Endothelial cell of umbilical vein (primary cell): Measurements from ENCODE around the gene RELN. TPM values are rescaled to one million over a fixed set of nuclear protein-coding genes. Genes with fewer than 3 reads are reported as not detected.

Source experiments
- BruUV-seq: library from RNA; stranded (reverse); fragments of 400-500 nt; replicated peaks from 2 replicates; lab custom pipeline; 2021; lab: Mats Ljungman, UMichigan
- CTCF ChIA-PET: fragments of 300-600, 350-600 bp; sonication (Branson Sonifier 250); formaldehyde crosslinking; loops from one replicate; lab custom pipeline; 2021; ENCODE audit warnings: antibody characterized with exemption, inconsistent platforms; lab: Charles Lee
- POLR2A ChIA-PET: fragments of 300-600, 350-600 bp; sonication (Branson Sonifier 250); formaldehyde crosslinking; loops from one replicate; lab custom pipeline; 2021; ENCODE audit warnings: antibody characterized with exemption, inconsistent platforms; lab: Charles Lee
- DNase-seq: peaks from one replicate; pipeline ENCODE4 v3.0.0-alpha.2; 2011; ENCODE audit warnings: low read depth, low spot score
- FAIRE-seq: peaks from 2 replicates; lab custom pipeline; 2011; peaks lifted over from hg19 to GRCh38; lab: Jason Lieb, UNC
- H2AFZ ChIP-seq: 2 replicates; pipeline ENCODE4 v1.6.0; 2012; ENCODE audit warnings: low read depth, low read length, control low read depth, inconsistent platforms
- H3K27ac ChIP-seq: 2 replicates; pipeline ENCODE4 v1.5.1; 2011; ENCODE audit warnings: low read depth, mild to moderate bottlenecking, control low read depth, low read length, moderate library complexity; ENCODE audit not compliant: insufficient read depth
- H3K27me3 ChIP-seq, 2 experiments: 2 replicates each; pipeline versions ENCODE4 v1.6.0 to v1.6.1; 2011; ENCODE audit warnings: low read length in 2 of 2, mixed read lengths in 1 of 2; ENCODE audit not compliant: control insufficient read depth in 2 of 2, insufficient read depth in 2 of 2
- H3K36me3 ChIP-seq, 2 experiments: 2 replicates in 1 of 2; 3 replicates in 1 of 2; pipeline ENCODE4 v1.5.1; 2011; ENCODE audit warnings: low read length in 2 of 2, mild to moderate bottlenecking in 1 of 2, moderate library complexity in 1 of 2; ENCODE audit not compliant: control insufficient read depth in 2 of 2, insufficient read depth in 2 of 2; ENCODE audit errors: extremely low read depth in 1 of 2
- H3K4me1 ChIP-seq: 3 replicates; pipeline ENCODE4 v1.5.1; 2011; ENCODE audit warnings: mild to moderate bottlenecking, low read length; ENCODE audit not compliant: control insufficient read depth, insufficient read depth; ENCODE audit errors: extremely low read depth
- H3K4me2 ChIP-seq: 2 replicates; pipeline ENCODE4 v1.6.1; 2011; ENCODE audit warnings: low read length, control low read depth, mixed read lengths; ENCODE audit not compliant: insufficient read depth
- H3K4me3 ChIP-seq, 3 experiments: fragments of 200-600 bp in 1 of 3; sonication (generic), shearing (Covaris generic) in 1 of 3; replicated peaks in 1 of 3; 2 replicates each; pipeline ENCODE4 v1.5.1; 2011 to 2016; ENCODE audit warnings: control low read depth in 3 of 3, low read length in 3 of 3, mild to moderate bottlenecking in 2 of 3, inconsistent platforms in 1 of 3, low read depth in 1 of 3, moderate library complexity in 1 of 3; ENCODE audit not compliant: insufficient read depth in 1 of 3
- H3K79me2 ChIP-seq: 2 replicates; pipeline ENCODE4 v1.6.0; 2012; ENCODE audit warnings: low read length, inconsistent platforms; ENCODE audit not compliant: control insufficient read depth, insufficient read depth
- H3K9ac ChIP-seq: replicated peaks from 2 replicates; pipeline ENCODE3; 2011; ENCODE audit warnings: low read length, control low read depth; ENCODE audit not compliant: insufficient read depth; ENCODE audit errors: extremely low read depth
- H3K9me1 ChIP-seq: replicated peaks from 3 replicates; pipeline ENCODE4 v1.6.0; 2011; ENCODE audit warnings: mild to moderate bottlenecking, low read length; ENCODE audit not compliant: control insufficient read depth, insufficient read depth; ENCODE audit errors: extremely low read depth
- H3K9me3 ChIP-seq: replicated peaks from 2 replicates; pipeline ENCODE4 v1.5.1; 2012; ENCODE audit warnings: low read length, inconsistent platforms; ENCODE audit not compliant: control insufficient read depth, insufficient read depth
- H4K20me1 ChIP-seq: replicated peaks from 2 replicates; pipeline ENCODE3; 2011; ENCODE audit warnings: mild to moderate bottlenecking, low read length; ENCODE audit not compliant: control insufficient read depth, insufficient read depth; ENCODE audit errors: extremely low read depth
- EZH2 ChIP-seq: IDR thresholded peaks from 2 replicates; pipeline ENCODE4 v1.6.1; 2012; ENCODE audit warnings: borderline replicate concordance, low read depth, mild to moderate bottlenecking, moderate library complexity, low read length, inconsistent platforms; ENCODE audit not compliant: severe bottlenecking
- FOS ChIP-seq: IDR thresholded peaks from 2 replicates; pipeline ENCODE4 v1.6.1; 2011; ENCODE audit warnings: mild to moderate bottlenecking, low read length, moderate library complexity, borderline replicate concordance; ENCODE audit not compliant: insufficient read depth
- GATA2 ChIP-seq: IDR thresholded peaks from 2 replicates; pipeline ENCODE4 v1.7.0; 2011; ENCODE audit warnings: low read depth, mild to moderate bottlenecking, moderate library complexity, mixed read lengths, low read length; ENCODE audit not compliant: insufficient read length, insufficient read depth
- JUN ChIP-seq: IDR thresholded peaks from 2 replicates; pipeline ENCODE4 v1.6.1; 2011; ENCODE audit warnings: borderline replicate concordance, low read depth; ENCODE audit not compliant: insufficient read length, insufficient read depth
- MAX ChIP-seq: IDR thresholded peaks from 2 replicates; pipeline ENCODE4 v1.6.1; 2011; ENCODE audit not compliant: insufficient read depth, insufficient read length
- MYC ChIP-seq: IDR thresholded peaks from one replicate; pipeline ENCODE4 v1.6.1; 2011; ENCODE audit warnings: mild to moderate bottlenecking, low read depth, low read length
- POLR2A ChIP-seq: IDR thresholded peaks from 2 replicates; pipeline ENCODE4 v1.6.1; 2012; ENCODE audit warnings: low read depth, mild to moderate bottlenecking, control low read depth, low read length
- POLR2AphosphoS5 ChIP-seq: IDR thresholded peaks from 2 replicates; pipeline ENCODE4 v1.6.1; 2012; ENCODE audit warnings: low read depth, mild to moderate bottlenecking, control low read depth, low read length, moderate library complexity; ENCODE audit not compliant: insufficient read depth
- dilution Hi-C: fragments of 300-500 bp; cut with MboI; formaldehyde crosslinking; loops from one replicate; pipeline ENCODE4 v1.15.0; 2019; ENCODE audit warnings: low sequenced_read_pairs; ENCODE audit not compliant: extremely low pct_ligation_motif_present
- intact Hi-C: fragments of 100-400 bp; cut with micrococcal nuclease; formaldehyde crosslinking; loops from one replicate; pipeline ENCODE4 v1.10.0; 2022
- polyA plus RNA-seq, 4 experiments: library from polyadenylated mRNA; depleted of rRNA in 3 of 4; stranded (reverse) in 3 of 4; unstranded in 1 of 4; fragments of >200 nt; gene quantifications; 2 replicates each; pipeline versions ENCODE4 v1.2.1 to v1.2.3, GENCODE V29; 2011 to 2012; ENCODE audit warnings: missing spikeins in 1 of 4
- total RNA-seq: library from RNA; stranded (reverse); gene quantifications from 2 replicates; pipeline ENCODE4 v1.2.3, GENCODE V29; 2021
- TF ChIP-seq, protein P1 (sequence below), 2 donors: IDR thresholded peaks; 1 replicate in 1 of 2; 2 replicates in 1 of 2; pipeline ENCODE4 v1.5.1; 2011; ENCODE audit warnings: low read length in 2 of 2, mild to moderate bottlenecking in 2 of 2, moderate library complexity in 2 of 2, control low read depth in 1 of 2, inconsistent platforms in 1 of 2, low read depth in 1 of 2; ENCODE audit not compliant: insufficient read depth in 1 of 2; ENCODE audit errors: extremely low read depth in 1 of 2

The RELN gene
- total and polyA plus RNA-seq, 2 donors (not counting 3 experiments of a cell fraction or from before 2014, with no cell fraction given), result 0.15 to 0.22 TPM

DNA sequence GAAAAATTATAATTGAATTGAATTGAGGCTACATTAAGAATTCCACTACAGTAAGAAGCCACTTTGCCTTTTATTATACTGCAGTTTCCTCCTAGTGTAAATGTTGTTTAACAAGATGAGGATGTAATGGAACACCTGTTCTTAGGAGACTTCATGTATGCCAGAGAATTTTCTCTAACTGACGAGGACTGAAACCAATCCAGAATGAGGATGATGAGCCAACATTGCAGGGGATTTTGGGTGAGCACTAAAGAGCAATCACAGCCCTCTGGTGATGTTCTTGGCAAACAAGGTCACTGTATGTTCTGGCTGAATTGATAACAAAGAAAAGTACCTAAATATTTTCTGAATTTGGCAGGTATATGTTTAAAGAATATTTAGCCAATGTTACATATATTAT, 60.9 kb downstream of the RELN start:
- no peak overlapping the region for H3K27ac ChIP-seq
- intact Hi-C loops, result no loop called here
- no peaks in the 10 kb centered on the region for H3K79me2 ChIP-seq
- dilution Hi-C loops, result no loop called here
- no peaks in the 10 kb centered on the region for H3K4me1 ChIP-seq
- no peak overlapping the region for H2AFZ ChIP-seq
- H3K9ac ChIP-seq, result no peak overlapping the region
- H4K20me1 ChIP-seq, result no peaks in the 10 kb centered on the region
- ChIA-PET CTCF (interaction anchor here (1.5 kb wide), 1 partner anchor 13 kb away, joined by 4 read pairs; no protein-coding TSS in a partner anchor), POLR2A (no interaction called here)
- no peaks in the 10 kb centered on the region for H3K9me1 ChIP-seq
- H3K27me3 ChIP-seq, result peaks cover under 1 to 4% of the 10 kb centered on the region in 2 experiments
- FAIRE-seq, result no peak
- H3K4me2 ChIP-seq, result no peak overlapping the region
- DNase-seq, result no peak
- no peaks in the 10 kb centered on the region for H3K9me3 ChIP-seq
- no TSS peak for BruUV-seq
- TF ChIP-seq EZH2, result no peak
- TF ChIP-seq POLR2A, result no peak
- TF ChIP-seq POLR2AphosphoS5, result no peak
- TF ChIP-seq GATA2, result no peak
- TF ChIP-seq MYC, result no peak
- TF ChIP-seq FOS, result no peak
- no peak for TF ChIP-seq MAX
- no peak for TF ChIP-seq JUN
- TF ChIP-seq, protein P1, sequence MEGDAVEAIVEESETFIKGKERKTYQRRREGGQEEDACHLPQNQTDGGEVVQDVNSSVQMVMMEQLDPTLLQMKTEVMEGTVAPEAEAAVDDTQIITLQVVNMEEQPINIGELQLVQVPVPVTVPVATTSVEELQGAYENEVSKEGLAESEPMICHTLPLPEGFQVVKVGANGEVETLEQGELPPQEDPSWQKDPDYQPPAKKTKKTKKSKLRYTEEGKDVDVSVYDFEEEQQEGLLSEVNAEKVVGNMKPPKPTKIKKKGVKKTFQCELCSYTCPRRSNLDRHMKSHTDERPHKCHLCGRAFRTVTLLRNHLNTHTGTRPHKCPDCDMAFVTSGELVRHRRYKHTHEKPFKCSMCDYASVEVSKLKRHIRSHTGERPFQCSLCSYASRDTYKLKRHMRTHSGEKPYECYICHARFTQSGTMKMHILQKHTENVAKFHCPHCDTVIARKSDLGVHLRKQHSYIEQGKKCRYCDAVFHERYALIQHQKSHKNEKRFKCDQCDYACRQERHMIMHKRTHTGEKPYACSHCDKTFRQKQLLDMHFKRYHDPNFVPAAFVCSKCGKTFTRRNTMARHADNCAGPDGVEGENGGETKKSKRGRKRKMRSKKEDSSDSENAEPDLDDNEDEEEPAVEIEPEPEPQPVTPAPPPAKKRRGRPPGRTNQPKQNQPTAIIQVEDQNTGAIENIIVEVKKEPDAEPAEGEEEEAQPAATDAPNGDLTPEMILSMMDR (IDR thresholded peaks at IDR 0.05; ENCODE audit: extremely low read depth in 1 of 2, insufficient read depth in 1 of 2, low read depth in 1 of 2, low read length in 2 of 2), result no peak
- H3K36me3 ChIP-seq, result no peaks in the 10 kb centered on the region
- H3K4me3 ChIP-seq, result no peak overlapping the region
